Measurements from ENCODE around the gene ARMC3. TPM values are rescaled to one million over a fixed set of nuclear protein-coding genes. Genes with fewer than 3 reads are reported as not detected.
A peak's percentile ranks its signal among the peaks of the same experiment; 100 is the strongest.
"Not testable (repeated sequence)": the region's sequence is repeated elsewhere in the genome, so short reads cannot be mapped to it uniquely, and the experiment has no call there.

Gene ARMC3
- total RNA-seq, 1 experiment from 2014 or later: 0.59 TPM

GRCh38 chr10:23063045-23063972 is 135.5 kb downstream of the ARMC3 start:
- H3K4me3 ChIP-seq (ENCODE audit: insufficient read depth, low read depth, low read length): no peak overlapping the region

DNA sequence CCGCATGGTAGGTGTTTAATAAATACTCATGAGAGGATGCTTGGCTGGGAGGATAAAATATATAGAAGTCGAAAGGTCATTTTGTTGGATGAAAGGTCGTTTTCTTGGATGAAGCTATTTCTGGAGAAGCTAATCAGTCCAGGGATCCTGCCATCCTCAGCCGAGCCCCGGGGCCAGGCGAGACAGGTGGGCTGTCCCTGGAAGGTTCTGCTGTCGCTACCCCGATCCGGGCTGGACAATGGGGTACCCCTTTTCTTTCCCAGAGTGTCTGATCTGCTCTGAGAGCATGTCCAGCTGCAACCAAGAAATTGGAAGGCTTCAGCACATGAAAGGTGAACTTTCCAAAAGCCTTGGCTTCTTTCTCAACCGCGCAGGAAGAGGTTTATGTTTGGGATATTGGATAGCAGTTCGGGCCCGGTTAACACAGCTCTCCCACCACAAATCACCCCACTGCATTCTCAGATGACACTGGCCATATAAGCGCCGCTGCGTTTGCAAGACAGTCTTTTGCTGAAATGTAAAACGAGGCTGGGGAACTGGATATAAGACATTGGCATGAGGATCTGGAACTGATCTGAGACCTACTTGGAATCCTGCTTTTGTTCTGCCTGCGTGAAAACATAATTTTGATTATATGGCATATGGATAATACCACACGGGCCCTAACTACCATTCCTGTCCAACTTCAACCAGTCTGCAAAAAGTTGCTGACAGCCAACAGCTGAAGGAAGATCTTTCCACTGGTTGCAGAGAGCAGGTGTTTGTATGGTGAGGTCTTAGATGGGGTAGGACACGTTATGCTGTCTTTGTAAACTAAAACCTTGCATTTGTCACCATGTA is 136.3 kb downstream of the ARMC3 start:
- Histone ChIP-seq H3K4me3 (ENCODE audit: insufficient read depth, low read depth, low read length) (no peak overlapping the region), H3K36me3 (replicated peaks; ENCODE audit: control insufficient read depth, insufficient read depth, low read length) (no peaks in the 10 kb centered on the region), H3K27me3 (ENCODE audit: control insufficient read depth, insufficient read depth, low read length) (no peaks in the 10 kb centered on the region)
- no peak for DNase-seq

More at GRCh38 chr10:23063045-23063972, 135.5 kb downstream of the ARMC3 start:
- no peak for DNase-seq
- Histone ChIP-seq H3K36me3 (replicated peaks; ENCODE audit: control insufficient read depth, insufficient read depth, low read length) (no peaks in the 10 kb centered on the region), H3K27me3 (ENCODE audit: control insufficient read depth, insufficient read depth, low read length) (no peaks in the 10 kb centered on the region)

- H3K36me3 ChIP-seq (replicated peaks; ENCODE audit: control insufficient read depth, insufficient read depth, low read length); H3K27me3 ChIP-seq (ENCODE audit: control insufficient read depth, insufficient read depth, low read length); DNase-seq; H3K4me3 ChIP-seq (ENCODE audit: insufficient read depth, low read depth, low read length): not testable (repeated sequence)
Measured at GRCh38 chr10:23064813-23065114, 136.9 kb downstream of the ARMC3 start.

DNA sequence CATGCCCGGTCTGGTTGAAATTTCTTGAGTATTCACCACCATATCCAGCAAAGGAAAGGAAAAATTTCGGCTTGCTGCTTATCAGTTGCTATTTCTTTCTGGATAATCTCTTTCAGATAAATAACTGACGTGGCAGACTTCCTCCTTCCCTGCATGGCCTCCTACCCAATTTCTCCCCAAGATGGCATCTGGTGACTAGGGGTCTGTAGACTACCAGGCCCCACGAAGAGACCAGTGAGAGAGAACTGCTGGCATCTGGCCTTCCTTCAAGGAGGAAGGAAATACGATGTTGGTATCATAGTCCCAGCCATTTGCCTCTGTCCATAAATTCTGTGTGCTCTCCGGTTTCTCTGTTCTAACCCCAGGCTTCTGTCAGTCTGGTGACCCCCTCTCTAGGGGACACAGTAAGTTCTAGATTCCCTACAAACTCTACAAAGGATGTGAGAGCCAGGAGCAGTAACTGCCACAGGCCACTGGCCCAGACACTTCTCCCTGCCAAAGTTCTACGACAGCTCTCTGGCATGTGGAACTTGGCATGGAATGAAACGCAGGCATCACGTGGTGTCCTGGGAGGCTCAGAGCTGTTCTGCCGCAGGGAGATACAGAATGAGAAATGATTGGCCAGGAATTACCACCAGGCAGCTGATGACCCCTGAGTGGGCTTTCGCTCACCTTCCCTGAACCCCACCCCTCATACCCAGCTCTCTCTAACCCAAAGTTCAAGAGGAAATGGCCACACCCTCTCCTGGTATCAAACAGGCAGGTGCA is 137.5 kb downstream of the ARMC3 start:
- H3K27me3 ChIP-seq (ENCODE audit: control insufficient read depth, insufficient read depth, low read length): no peaks in the 10 kb centered on the region
- no peaks in the 10 kb centered on the region for H3K36me3 ChIP-seq (replicated peaks; ENCODE audit: control insufficient read depth, insufficient read depth, low read length)
- DNase-seq: no peak
- H3K4me3 ChIP-seq (ENCODE audit: insufficient read depth, low read depth, low read length): no peak overlapping the region

- Histone ChIP-seq H3K27me3 (ENCODE audit: control insufficient read depth, insufficient read depth, low read length) (no peaks in the 10 kb centered on the region), H3K4me3 (ENCODE audit: insufficient read depth, low read depth, low read length) (no peak overlapping the region)
Measured at GRCh38 chr10:23067337-23067736, 139.5 kb downstream of the ARMC3 start.

GRCh38 chr10:23067939-23068775 is 140.3 kb downstream of the ARMC3 start:
- no peaks in the 10 kb centered on the region for H3K36me3 ChIP-seq (replicated peaks; ENCODE audit: control insufficient read depth, insufficient read depth, low read length)
- no peaks in the 10 kb centered on the region for H3K27me3 ChIP-seq (ENCODE audit: control insufficient read depth, insufficient read depth, low read length)
- no peak overlapping the region for H3K4me3 ChIP-seq (ENCODE audit: insufficient read depth, low read depth, low read length)
- DNase-seq: peak; percentile 76

More at GRCh38 chr10:23067337-23067736, 139.5 kb downstream of the ARMC3 start:
- no peaks in the 10 kb centered on the region for H3K36me3 ChIP-seq (replicated peaks; ENCODE audit: control insufficient read depth, insufficient read depth, low read length)
- DNase-seq: no peak

- no peaks in the 10 kb centered on the region for H3K27me3 ChIP-seq (ENCODE audit: control insufficient read depth, insufficient read depth, low read length)
- no peak for DNase-seq
Measured at GRCh38 chr10:23069019-23069815, 141.4 kb downstream of the ARMC3 start.

GRCh38 chr10:23070092-23070912 is 142.4 kb downstream of the ARMC3 start:
- DNase-seq; H3K36me3 ChIP-seq (replicated peaks; ENCODE audit: control insufficient read depth, insufficient read depth, low read length); H3K4me3 ChIP-seq (ENCODE audit: insufficient read depth, low read depth, low read length); H3K27me3 ChIP-seq (ENCODE audit: control insufficient read depth, insufficient read depth, low read length): not testable (repeated sequence)

More at GRCh38 chr10:23069019-23069815, 141.4 kb downstream of the ARMC3 start:
- no peak overlapping the region for H3K4me3 ChIP-seq (ENCODE audit: insufficient read depth, low read depth, low read length)
- no peaks in the 10 kb centered on the region for H3K36me3 ChIP-seq (replicated peaks; ENCODE audit: control insufficient read depth, insufficient read depth, low read length)

- DNase-seq: no peak
- Histone ChIP-seq H3K36me3 (replicated peaks; ENCODE audit: control insufficient read depth, insufficient read depth, low read length) (no peaks in the 10 kb centered on the region), H3K4me3 (ENCODE audit: insufficient read depth, low read depth, low read length) (no peak overlapping the region), H3K27me3 (ENCODE audit: control insufficient read depth, insufficient read depth, low read length) (no peaks in the 10 kb centered on the region)
Measured at GRCh38 chr10:23070913-23071218, 143.0 kb downstream of the ARMC3 start.

DNA sequence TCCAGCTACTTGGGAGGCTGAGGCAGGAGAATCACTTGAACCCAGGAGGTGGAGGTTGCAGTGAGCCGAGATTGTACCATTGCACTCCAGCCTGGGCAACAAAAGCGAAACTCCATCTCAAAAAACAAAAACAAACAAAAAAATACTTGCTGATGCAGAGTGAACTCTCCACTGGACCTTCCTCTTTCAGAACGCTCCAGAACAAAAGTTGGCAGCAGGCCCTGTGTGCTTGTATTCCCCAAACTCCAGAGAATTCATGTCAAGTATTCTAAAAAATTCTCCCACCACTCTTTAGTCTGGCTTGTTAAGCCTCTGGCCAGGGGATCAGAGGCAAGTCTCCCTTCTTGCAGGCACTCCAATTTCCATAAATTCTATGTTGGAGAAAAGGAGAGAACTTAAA is 144.7 kb downstream of the ARMC3 start:
- H3K27me3 ChIP-seq (ENCODE audit: control insufficient read depth, insufficient read depth, low read length): not testable (repeated sequence)

GRCh38 chr10:23073527-23073926 is 145.7 kb downstream of the ARMC3 start:
- H3K36me3 ChIP-seq (replicated peaks; ENCODE audit: control insufficient read depth, insufficient read depth, low read length): no peaks in the 10 kb centered on the region
- H3K27me3 ChIP-seq (ENCODE audit: control insufficient read depth, insufficient read depth, low read length): no peaks in the 10 kb centered on the region

More for the DNA sequence above, 144.7 kb downstream of the ARMC3 start:
- not testable (repeated sequence) for H3K36me3 ChIP-seq (replicated peaks; ENCODE audit: control insufficient read depth, insufficient read depth, low read length); DNase-seq; H3K4me3 ChIP-seq (ENCODE audit: insufficient read depth, low read depth, low read length)

GRCh38 chr10:23075672-23076071 is 147.8 kb downstream of the ARMC3 start:
- DNase-seq: no peak
- Histone ChIP-seq H3K27me3 (ENCODE audit: control insufficient read depth, insufficient read depth, low read length) (no peaks in the 10 kb centered on the region), H3K36me3 (replicated peaks; ENCODE audit: control insufficient read depth, insufficient read depth, low read length) (no peaks in the 10 kb centered on the region), H3K4me3 (ENCODE audit: insufficient read depth, low read depth, low read length) (no peak overlapping the region)

More at GRCh38 chr10:23073527-23073926, 145.7 kb downstream of the ARMC3 start:
- no peak for DNase-seq
- no peak overlapping the region for H3K4me3 ChIP-seq (ENCODE audit: insufficient read depth, low read depth, low read length)

All from H7 (cell line).